IMR-90 (cell line): Measurements from ENCODE around the gene SPATA32. TPM values are rescaled to one million over a fixed set of nuclear protein-coding genes. Genes with fewer than 3 reads are reported as not detected.

ENCODE experiments used
- ATAC-seq: fragments of 200-7000 bp; cut with Tn5 transposase; 2 replicates; pipeline ENCODE4 v1.9.1; 2020; ENCODE audit warnings: low read depth, mild to moderate bottlenecking, moderate library complexity
- BruUV-seq: library from RNA; stranded (reverse); fragments of 400-500 nt; replicated peaks from 2 replicates; lab custom pipeline; 2021; lab: Mats Ljungman, UMichigan
- CTCF ChIA-PET: fragments of 300-600 bp; formaldehyde crosslinking; extraction: SDS; loops from one replicate; lab custom pipeline; 2021; ENCODE audit warnings: antibody characterized with exemption; lab: Yijun Ruan, JAX
- POLR2A ChIA-PET: fragments of 300-600 bp; sonication (Branson Sonifier 250); formaldehyde crosslinking; loops from one replicate; lab custom pipeline; 2022; ENCODE audit warnings: antibody characterized with exemption; ENCODE audit not compliant: unreplicated experiment; lab: Charles Lee
- DNase-seq: peaks from one replicate; pipeline ENCODE4 v3.0.0; 2013
- H2AFZ ChIP-seq: replicated peaks from 2 replicates; pipeline ENCODE3; 2013; ENCODE audit warnings: low read length, mild to moderate bottlenecking; ENCODE audit not compliant: poor library complexity
- H2AK5ac ChIP-seq: 2 replicates; pipeline ENCODE4 v1.6.1; 2013; ENCODE audit warnings: low read depth, low read length, inconsistent platforms
- H2AK9ac ChIP-seq: replicated peaks from 2 replicates; pipeline ENCODE3; 2013; ENCODE audit warnings: mild to moderate bottlenecking, low read depth, low read length, moderate library complexity; ENCODE audit not compliant: poor library complexity
- H2BK120ac ChIP-seq: 2 replicates; pipeline ENCODE4 v1.6.1; 2013; ENCODE audit warnings: low read depth, low read length, inconsistent platforms
- H2BK15ac ChIP-seq: 3 replicates; pipeline ENCODE4 v1.6.1; 2013; ENCODE audit warnings: low read depth, low read length, inconsistent platforms
- H2BK20ac ChIP-seq: 2 replicates; pipeline ENCODE4 v1.6.1; 2013; ENCODE audit warnings: low read depth, mild to moderate bottlenecking, inconsistent platforms, low read length, moderate library complexity
- H2BK5ac ChIP-seq: 2 replicates; pipeline ENCODE4 v1.6.1; 2013; ENCODE audit warnings: mild to moderate bottlenecking, low read depth, low read length, inconsistent platforms; ENCODE audit not compliant: poor library complexity, severe bottlenecking
- H3K14ac ChIP-seq: replicated peaks from 2 replicates; pipeline ENCODE4 v1.6.1; 2013; ENCODE audit warnings: low read depth, low read length, inconsistent platforms
- H3K18ac ChIP-seq: 2 replicates; pipeline ENCODE4 v1.6.1; 2013; ENCODE audit warnings: low read depth, low read length, control low read depth
- H3K23ac ChIP-seq: 2 replicates; pipeline ENCODE4 v1.6.1; 2013; ENCODE audit warnings: low read depth, low read length, inconsistent platforms
- H3K27ac ChIP-seq: 2 replicates; pipeline ENCODE4 v1.5.1; 2013; ENCODE audit warnings: mild to moderate bottlenecking, control low read depth, low read length; ENCODE audit not compliant: insufficient read depth
- H3K27me3 ChIP-seq: 2 replicates; pipeline ENCODE4 v1.6.1; 2013; ENCODE audit warnings: low read length; ENCODE audit not compliant: control insufficient read depth, insufficient read depth
- H3K36me3 ChIP-seq: 2 replicates; pipeline ENCODE4 v1.6.1; 2013; ENCODE audit warnings: low read length, mixed read lengths; ENCODE audit not compliant: control insufficient read depth, insufficient read depth
- H3K4ac ChIP-seq: 2 replicates; pipeline ENCODE4 v1.6.1; 2013; ENCODE audit warnings: low read depth, low read length, inconsistent platforms
- H3K4me1 ChIP-seq: 2 replicates; pipeline ENCODE4 v1.6.1; 2013; ENCODE audit warnings: low read length, mixed read lengths; ENCODE audit not compliant: control insufficient read depth, insufficient read depth
- H3K4me2 ChIP-seq: 2 replicates; pipeline ENCODE4 v1.6.1; 2013; ENCODE audit warnings: low read depth, mild to moderate bottlenecking, control low read depth, low read length, moderate library complexity
- H3K4me3 ChIP-seq: 2 replicates; pipeline ENCODE4 v1.5.1; 2013; ENCODE audit warnings: low read depth, mild to moderate bottlenecking, control low read depth, low read length, moderate library complexity; ENCODE audit not compliant: insufficient read depth
- H3K56ac ChIP-seq: 2 replicates; pipeline ENCODE4 v1.6.1; 2013; ENCODE audit warnings: low read length, inconsistent platforms; ENCODE audit not compliant: insufficient read depth; ENCODE audit errors: extremely low read depth
- H3K79me1 ChIP-seq, 2 experiments: 2 replicates each; pipeline ENCODE4 v1.6.1; 2013; ENCODE audit warnings: low read length in 2 of 2, inconsistent platforms in 1 of 2, low read depth in 1 of 2
- H3K9ac ChIP-seq: 2 replicates; pipeline ENCODE4 v1.6.1; 2013; ENCODE audit warnings: low read depth, low read length, control low read depth
- H3K9me1 ChIP-seq: 2 replicates; pipeline ENCODE4 v1.6.1; 2013; ENCODE audit warnings: low read length, inconsistent platforms; ENCODE audit not compliant: insufficient read depth
- H3K9me3 ChIP-seq: 2 replicates; pipeline ENCODE4 v1.6.1; 2013; ENCODE audit warnings: low read length; ENCODE audit not compliant: control insufficient read depth, insufficient read depth
- H4K20me1 ChIP-seq: 2 replicates; pipeline ENCODE4 v1.6.1; 2013; ENCODE audit warnings: low read length, inconsistent platforms; ENCODE audit not compliant: insufficient read depth
- H4K5ac ChIP-seq: 2 replicates; pipeline ENCODE4 v1.6.1; 2013; ENCODE audit warnings: mild to moderate bottlenecking, low read depth, low read length, control low read depth
- H4K8ac ChIP-seq, 2 experiments: 2 replicates each; pipeline ENCODE4 v1.6.1; 2013; ENCODE audit warnings: low read depth in 2 of 2, low read length in 2 of 2, control low read depth in 1 of 2, inconsistent platforms in 1 of 2
- H4K91ac ChIP-seq: 2 replicates; pipeline ENCODE4 v1.6.1; 2013; ENCODE audit warnings: low read depth, low read length, inconsistent platforms; ENCODE audit not compliant: insufficient read depth
- BHLHE40 ChIP-seq: fragments of 150-350 bp; IDR thresholded peaks from 2 replicates; pipeline ENCODE4 v1.6.1; 2016; ENCODE audit warnings: mild to moderate bottlenecking, low read depth, low read length
- CEBPB ChIP-seq: IDR thresholded peaks from 2 replicates; pipeline ENCODE4 v1.6.1; 2012; ENCODE audit warnings: low read depth, low read length, improper control_type of control experiment
- FOS ChIP-seq: fragments of 150-350 bp; IDR thresholded peaks from 2 replicates; pipeline ENCODE4 v1.6.1; 2016; ENCODE audit warnings: low read depth, low read length
- MAZ ChIP-seq: IDR thresholded peaks from 2 replicates; pipeline ENCODE4 v1.6.1; 2012; ENCODE audit warnings: low read depth, mild to moderate bottlenecking, low read length, improper control_type of control experiment, moderate library complexity, borderline replicate concordance
- POLR2A ChIP-seq: IDR thresholded peaks from 2 replicates; pipeline ENCODE4 v1.6.1; 2012; ENCODE audit warnings: mild to moderate bottlenecking, low read depth, low read length
- RAD21 ChIP-seq: IDR thresholded peaks from 2 replicates; pipeline ENCODE4 v1.6.1; 2012; ENCODE audit warnings: low read length, improper control_type of control experiment
- RFX5 ChIP-seq: IDR thresholded peaks from 2 replicates; pipeline ENCODE4 v1.8.0; 2012; ENCODE audit warnings: low read depth, mild to moderate bottlenecking, low read length, moderate library complexity
- SMC3 ChIP-seq: fragments of 150-350 bp; IDR thresholded peaks from 2 replicates; pipeline ENCODE4 v1.6.1; 2016; ENCODE audit warnings: low read depth, mild to moderate bottlenecking, antibody characterized with exemption, low read length, moderate library complexity
- WGBS, 2 experiments: methylation state at CpG; one replicate each; pipeline versions ENCODE4 v1.1.5 to v1.1.7; 2013; ENCODE audit warnings: missing lambda C conversion rate in 2 of 2; ENCODE audit not compliant: insufficient read length in 1 of 2; ENCODE audit errors: extremely low coverage in 2 of 2; 5-methylcytosine and 5-hydroxymethylcytosine counted together
- dilution Hi-C: fragments of 300-500 bp; cut with HindIII; formaldehyde crosslinking; loops from one replicate; pipeline ENCODE4 v1.14.3; 2018; ENCODE audit warnings: low sequenced_read_pairs; ENCODE audit not compliant: unreplicated experiment
- in situ Hi-C: fragments of 300-500 bp; cut with MboI; formaldehyde crosslinking; loops from 3 replicates; pipeline ENCODE4 v1.14.3; 2019; ENCODE audit warnings: low sequenced_read_pairs, inconsistent platforms, mixed read lengths
- intact Hi-C: fragments of 100-400 bp; cut with micrococcal nuclease; formaldehyde crosslinking; loops from 2 replicates; pipeline ENCODE4 v1.10.0; 2022
- polyA plus RNA-seq, 3 experiments: library from polyadenylated mRNA; depleted of rRNA; stranded (reverse); fragments of >200 nt; gene quantifications; 2 replicates each; pipeline ENCODE4 v1.2.3, GENCODE V29; 2012; ENCODE audit warnings: low replicate concordance in 1 of 3
- total RNA-seq: library from RNA; depleted of rRNA; stranded (reverse); fragments of >200 nt; gene quantifications from 2 replicates; pipeline ENCODE4 v1.2.3, GENCODE V29; 2012

The SPATA32 gene
- total and polyA plus RNA-seq, 2 of the 4 experiments (the other 2 are of a cell fraction): 0.18 TPM; not detected in 1

GRCh38 chr17:45223539-45224528 lies 38.1 kb downstream of the SPATA32 start:
- H3K4me1 ChIP-seq: peaks cover 23% of the 10 kb centered on the region
- peaks cover 15% of the 10 kb centered on the region for H3K27me3 ChIP-seq
- H2AK5ac ChIP-seq: peak overlapping the region; percentile 25; the same call in 1 of the 2 replicates
- no peak overlapping the region for H4K8ac ChIP-seq
- no peak overlapping the region for H3K56ac ChIP-seq
- H2BK20ac ChIP-seq: no peak overlapping the region
- peaks cover 0 to 21% of the 10 kb centered on the region in 2 experiments; a peak in 2 of 4 replicates for H3K79me1 ChIP-seq
- no peak overlapping the region for H3K4me3 ChIP-seq
- ChIA-PET POLR2A (no interaction called here), CTCF (no interaction called here)
- BruUV-seq: no TSS peak
- no peak overlapping the region for H3K14ac ChIP-seq
- WGBS, 2 experiments: 100% methylated on average over 2 of the region's 12 CpGs; no CpG with 5 or more reads in 1 of the 2 experiments
- no peak overlapping the region for H2BK15ac ChIP-seq
- H3K9me1 ChIP-seq: peaks cover 6% of the 10 kb centered on the region
- H2BK120ac ChIP-seq: no peak overlapping the region
- no peaks in the 10 kb centered on the region for H3K36me3 ChIP-seq
- no peak overlapping the region for H3K23ac ChIP-seq
- no peaks in the 10 kb centered on the region for H3K9me3 ChIP-seq
- H3K4ac ChIP-seq: 0 out of 2 replicates have a peak overlapping the region, but pooled peaks have one; percentile 24
- in situ Hi-C loops: loop anchor here (25.0 kb wide), 1 partner anchor 363 kb away; no protein-coding TSS in a partner anchor
- H4K91ac ChIP-seq: no peak overlapping the region; the same call in 1 of the 2 replicates
- intact Hi-C loops: loop anchor here (1.0 kb wide), 1 partner anchor 47 kb away; no protein-coding TSS in a partner anchor
- DNase-seq (no peak), ATAC-seq (no peak)
- H3K27ac ChIP-seq: no peak overlapping the region
- no peak overlapping the region for H3K18ac ChIP-seq
- H4K20me1 ChIP-seq: no peaks in the 10 kb centered on the region
- no peak overlapping the region for H4K5ac ChIP-seq
- TF ChIP-seq RAD21: no peak
- TF ChIP-seq POLR2A: no peak
- TF ChIP-seq SMC3: no peak
- TF ChIP-seq MAZ: no peak
- TF ChIP-seq FOS: no peak
- TF ChIP-seq BHLHE40: no peak
- TF ChIP-seq RFX5: no peak
- TF ChIP-seq CEBPB: no peak
- dilution Hi-C loops: no loop called here
- H2AK9ac ChIP-seq: no peak overlapping the region
- H3K4me2 ChIP-seq: no peak overlapping the region; the same call in 1 of the 2 replicates
- no peak overlapping the region for H2BK5ac ChIP-seq
- H3K9ac ChIP-seq: no peak overlapping the region
- no peak overlapping the region for H2AFZ ChIP-seq
